HEK293T (cell line): ENCODE measurements around the gene LZTR1.
"Not testable (repeated sequence)": the region's sequence is repeated elsewhere in the genome, so short reads cannot be mapped to it uniquely, and the experiment has no call there.

Experiments used
- CTCF ChIA-PET: fragments of 350-600 bp; formaldehyde crosslinking; extraction: SDS; loops from one replicate; lab custom pipeline; 2021; ENCODE audit warnings: antibody characterized with exemption, inconsistent platforms; lab: Yijun Ruan, JAX
- POLR2A ChIA-PET: fragments of 350-600 bp; formaldehyde crosslinking; extraction: SDS; loops from one replicate; lab custom pipeline; 2020; ENCODE audit warnings: antibody characterized with exemption, inconsistent platforms; lab: Yijun Ruan, JAX
- DNase-seq: peaks from one replicate; pipeline ENCODE4 v3.0.0; 2012; ENCODE audit warnings: mixed read lengths; ENCODE audit errors: extremely low spot score
- ARNT ChIP-seq: fragments of 450-650 bp; IDR thresholded peaks from 2 replicates; pipeline ENCODE4 v1.6.1; 2017; ENCODE audit warnings: mild to moderate bottlenecking
- BHLHE40 ChIP-seq: fragments of 450-650 bp; IDR thresholded peaks from 2 replicates; pipeline ENCODE4 v1.6.1; 2016; ENCODE audit warnings: mild to moderate bottlenecking, moderate library complexity, borderline replicate concordance
- CTBP1 ChIP-seq: fragments of 450-650 bp; IDR thresholded peaks from 2 replicates; pipeline ENCODE4 v1.6.1; 2016; ENCODE audit warnings: borderline replicate concordance
- ELF4 ChIP-seq: fragments of 450-650 bp; IDR thresholded peaks from 2 replicates; pipeline ENCODE4 v1.6.1; 2017; ENCODE audit warnings: antibody characterized with exemption
- FOXA1 ChIP-seq: fragments of 450-650 bp; IDR thresholded peaks from 2 replicates; pipeline ENCODE4 v1.6.1; 2016; ENCODE audit warnings: mild to moderate bottlenecking
- FOXK2 ChIP-seq: fragments of 450-650 bp; IDR thresholded peaks from 2 replicates; pipeline ENCODE4 v1.6.1; 2016; ENCODE audit warnings: mild to moderate bottlenecking
- FOXM1 ChIP-seq: fragments of 450-650 bp; IDR thresholded peaks from 2 replicates; pipeline ENCODE4 v1.6.1; 2017; ENCODE audit warnings: mild to moderate bottlenecking, borderline replicate concordance
- HDGF ChIP-seq: fragments of 450-650 bp; IDR thresholded peaks from 2 replicates; pipeline ENCODE4 v1.6.1; 2017; ENCODE audit warnings: antibody characterized with exemption, borderline replicate concordance
- L3MBTL2 ChIP-seq: fragments of 450-650 bp; conservative IDR thresholded peaks from 2 replicates; pipeline ENCODE4 v1.6.1; 2016; ENCODE audit warnings: mild to moderate bottlenecking
- LEF1 ChIP-seq: fragments of 450-650 bp; IDR thresholded peaks from 2 replicates; pipeline ENCODE4 v1.6.1; 2017; ENCODE audit warnings: mild to moderate bottlenecking, borderline replicate concordance
- NFRKB ChIP-seq: fragments of 450-650 bp; IDR thresholded peaks from 2 replicates; pipeline ENCODE4 v1.6.1; 2016; ENCODE audit warnings: mild to moderate bottlenecking, moderate library complexity
- SP1 ChIP-seq: fragments of 450-650 bp; IDR thresholded peaks from 2 replicates; pipeline ENCODE4 v1.6.1; 2017
- SUZ12 ChIP-seq: fragments of 450-650 bp; IDR thresholded peaks from 2 replicates; pipeline ENCODE4 v1.6.1; 2016; ENCODE audit warnings: mild to moderate bottlenecking
- TARDBP ChIP-seq: fragments of 450-650 bp; IDR thresholded peaks from 2 replicates; pipeline ENCODE4 v1.6.1; 2016
- ZNF384 ChIP-seq: fragments of 450-650 bp; IDR thresholded peaks from 2 replicates; pipeline ENCODE4 v1.6.1; 2016
- TF ChIP-seq, protein P1 (sequence below): fragments of 450-650 bp; IDR thresholded peaks from 2 replicates; pipeline ENCODE4 v1.6.1; 2016

LZTR1 gene

GRCh38 chr22:21034989-21035388 is 52.9 kb downstream of the LZTR1 start:
- no peak for TF ChIP-seq LEF1
- no peak for TF ChIP-seq BHLHE40
- TF ChIP-seq ZNF384 = no peak
- no peak for TF ChIP-seq ARNT
- TF ChIP-seq, protein P1, sequence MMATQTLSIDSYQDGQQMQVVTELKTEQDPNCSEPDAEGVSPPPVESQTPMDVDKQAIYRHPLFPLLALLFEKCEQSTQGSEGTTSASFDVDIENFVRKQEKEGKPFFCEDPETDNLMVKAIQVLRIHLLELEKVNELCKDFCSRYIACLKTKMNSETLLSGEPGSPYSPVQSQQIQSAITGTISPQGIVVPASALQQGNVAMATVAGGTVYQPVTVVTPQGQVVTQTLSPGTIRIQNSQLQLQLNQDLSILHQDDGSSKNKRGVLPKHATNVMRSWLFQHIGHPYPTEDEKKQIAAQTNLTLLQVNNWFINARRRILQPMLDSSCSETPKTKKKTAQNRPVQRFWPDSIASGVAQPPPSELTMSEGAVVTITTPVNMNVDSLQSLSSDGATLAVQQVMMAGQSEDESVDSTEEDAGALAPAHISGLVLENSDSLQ = no peak
- no peak for TF ChIP-seq ELF4
- TF ChIP-seq TARDBP = no peak
- no peak for TF ChIP-seq SP1
- TF ChIP-seq FOXM1 = no peak
- no peak for DNase-seq
- ChIA-PET POLR2A (no interaction called here), CTCF (no interaction called here)

DNA sequence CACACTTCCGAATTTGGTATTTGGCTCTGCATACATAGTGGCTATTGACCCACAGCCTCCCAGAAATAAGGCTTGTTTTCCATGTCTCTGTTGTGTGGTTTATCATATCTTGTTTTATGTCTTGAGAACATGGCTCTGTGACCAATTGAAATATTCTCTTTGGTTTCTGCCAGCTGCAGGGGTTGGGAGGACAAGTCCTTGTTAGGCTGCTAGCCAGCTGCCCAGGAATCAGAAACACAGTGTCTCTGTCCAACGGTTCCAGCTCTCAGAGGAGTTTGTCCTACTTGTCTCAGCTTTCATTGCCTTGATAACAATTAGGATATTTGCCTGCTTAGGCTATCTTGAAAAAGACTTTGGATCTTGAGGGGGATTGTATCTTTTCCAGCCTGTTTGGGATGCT is 56.3 kb downstream of the LZTR1 start:
- DNase-seq = no peak
- TF ChIP-seq, protein P1 = no peak
- POLR2A ChIA-PET = interaction anchor here (1.7 kb wide), 1 partner anchor 36 kb away, joined by 7 read pairs; the partner anchor contains the start of gene THAP7
- CTCF ChIA-PET = no interaction called here

DNA sequence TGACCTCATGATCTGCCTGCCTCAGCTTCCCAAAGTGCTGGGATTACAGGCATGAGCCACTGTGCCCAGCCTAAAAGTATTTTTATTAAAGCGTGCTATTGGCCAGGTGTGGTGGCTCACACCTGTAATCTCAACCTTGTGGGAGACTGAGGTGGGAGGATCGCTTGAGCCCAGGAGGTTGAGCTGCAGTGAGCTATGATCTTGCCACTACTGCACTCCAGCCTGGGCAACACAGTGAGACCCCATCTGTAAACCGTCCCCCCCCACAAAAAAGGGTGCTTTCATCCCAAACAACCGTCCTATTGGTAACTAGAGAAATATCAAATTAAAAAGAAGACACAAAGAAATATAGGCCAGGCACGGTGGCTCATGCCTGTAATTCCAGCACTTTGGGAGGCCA is 57.1 kb downstream of the LZTR1 start:
- DNase-seq, CTCF ChIA-PET: not testable (repeated sequence)

DNA sequence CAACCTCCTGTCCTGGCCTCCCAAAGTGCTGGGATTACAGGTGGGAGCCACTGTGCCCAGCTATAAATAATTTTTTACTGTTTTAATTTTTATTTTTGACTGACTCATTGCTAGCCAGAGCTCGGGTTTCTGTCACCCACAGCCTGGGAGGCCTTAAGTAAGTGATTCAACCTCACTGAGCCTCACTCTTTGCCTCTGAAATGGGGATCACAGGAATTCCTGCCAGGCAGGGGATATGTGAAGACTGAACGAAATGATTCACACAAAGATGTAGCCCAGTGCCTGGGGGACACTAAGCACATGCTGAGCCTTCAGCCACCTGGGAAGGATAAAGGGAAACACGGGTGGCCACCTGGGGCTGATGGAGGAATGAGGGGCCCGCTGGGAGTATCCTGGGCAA is 59.8 kb downstream of the LZTR1 start:
- DNase-seq = no peak
- TF ChIP-seq L3MBTL2 (no peak), TARDBP (no peak), FOXM1 (no peak), SP1 (no peak), NFRKB (no peak), ZNF384 (no peak)
- ChIA-PET POLR2A (interaction anchor here (1.2 kb wide), 1 partner anchor 60 kb away, joined by 4 read pairs; the partner anchor contains the start of gene LZTR1), CTCF (interaction anchor here (0.5 kb wide), 1 partner anchor 738 kb away, joined by 4 read pairs; no protein-coding TSS in a partner anchor)

More for the DNA sequence above, 57.1 kb downstream of the LZTR1 start:
- POLR2A ChIA-PET = interaction anchor here (1.6 kb wide), 1 partner anchor 57 kb away, joined by 4 read pairs; the partner anchor contains the start of gene LZTR1

DNA sequence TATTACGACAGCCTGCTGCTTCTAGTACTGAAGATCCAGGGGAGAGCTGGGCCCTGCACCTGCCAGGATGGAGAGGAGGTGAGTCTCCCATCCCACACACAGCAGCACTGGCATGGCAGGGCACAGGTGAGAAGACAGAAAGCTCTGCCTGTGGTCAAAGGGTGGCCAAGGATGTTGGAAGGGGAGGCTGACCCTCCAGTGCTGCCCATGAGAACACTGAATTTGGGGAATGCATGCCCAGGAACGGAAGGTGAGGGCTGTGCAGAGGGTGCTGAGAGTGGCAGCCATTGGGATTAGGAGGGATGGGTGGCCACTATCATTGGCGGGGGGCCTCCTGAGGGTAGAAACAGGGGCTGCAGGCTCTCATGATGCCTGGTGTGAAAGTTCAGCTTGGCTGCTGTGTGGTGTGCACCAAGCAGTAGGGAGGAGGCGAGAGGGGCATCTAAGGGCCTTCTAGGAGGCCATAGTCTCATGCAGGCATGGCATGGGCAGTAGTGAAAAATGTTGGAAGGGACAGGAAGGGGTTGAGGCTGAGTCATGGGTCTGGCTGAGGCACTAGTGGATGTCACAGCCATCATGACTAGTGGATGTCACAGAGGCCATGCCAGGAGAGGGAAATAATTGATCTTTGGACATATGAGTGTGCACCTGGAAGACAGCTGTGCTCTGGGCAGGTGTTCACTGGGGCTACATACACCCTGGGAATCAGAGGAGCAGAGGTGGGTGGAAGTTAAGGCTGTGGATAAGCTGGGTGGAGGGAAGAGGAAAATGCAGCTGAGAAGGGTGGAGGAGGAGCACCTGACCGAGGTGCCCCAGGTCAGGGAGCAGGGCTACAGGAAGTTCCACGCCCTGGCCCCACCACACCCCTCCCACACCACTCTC is 61.1 kb downstream of the LZTR1 start:
- POLR2A ChIA-PET = no interaction called here

DNA sequence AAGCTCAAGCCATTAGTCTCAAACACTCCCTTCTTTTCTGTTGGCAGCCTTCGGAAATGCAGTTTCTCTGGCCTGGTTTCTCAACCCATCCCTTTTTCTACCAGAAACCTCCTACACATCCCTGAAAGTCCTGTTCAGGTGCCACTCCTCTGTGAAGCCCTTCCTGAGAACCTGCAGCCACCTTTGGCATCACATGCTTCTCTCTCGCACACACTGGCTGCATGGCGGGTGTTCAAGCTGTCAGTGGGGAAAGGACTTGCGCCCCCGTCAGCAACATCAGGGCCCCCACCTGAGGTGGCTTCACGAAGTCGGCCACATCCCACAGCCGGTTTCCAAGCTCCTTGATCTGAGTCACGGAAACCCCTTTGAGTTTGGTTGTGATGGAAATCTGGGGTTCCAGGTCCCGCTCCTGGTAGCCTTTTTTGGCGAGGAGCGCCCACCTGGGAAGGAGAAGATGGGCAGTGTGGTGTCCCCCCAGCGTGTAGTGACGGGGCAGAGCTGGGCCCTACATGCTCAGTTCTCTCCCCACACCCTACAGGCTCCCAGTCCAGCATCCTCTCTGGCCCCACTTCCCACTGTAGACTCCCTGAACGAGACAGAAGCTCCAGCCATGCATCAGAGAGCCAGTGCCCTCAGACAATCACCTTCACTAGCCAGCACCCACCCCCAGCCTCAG is 61.9 kb downstream of the LZTR1 start:
- no peak for DNase-seq
- ChIA-PET POLR2A (no interaction called here), CTCF (no interaction called here)
- no peak for TF ChIP-seq SUZ12
- no peak for TF ChIP-seq BHLHE40
- no peak for TF ChIP-seq L3MBTL2

More for the DNA sequence above, 61.1 kb downstream of the LZTR1 start:
- CTCF ChIA-PET = no interaction called here
- TF ChIP-seq, protein P1 = no peak
- TF ChIP-seq FOXM1 = no peak
- TF ChIP-seq FOXK2 = no peak
- TF ChIP-seq ARNT = no peak
- TF ChIP-seq FOXA1 = no peak
- TF ChIP-seq LEF1 = no peak
- no peak for TF ChIP-seq SUZ12
- TF ChIP-seq NFRKB = no peak
- no peak for TF ChIP-seq CTBP1
- no peak for TF ChIP-seq BHLHE40
- no peak for TF ChIP-seq ZNF384
- TF ChIP-seq HDGF = no peak
- TF ChIP-seq ELF4 = no peak
- TF ChIP-seq L3MBTL2 = no peak
- TF ChIP-seq SP1 = no peak
- no peak for TF ChIP-seq TARDBP
- DNase-seq = no peak
